Endothelial cell of umbilical vein (primary cell): ENCODE measurements around the gene TRMT44. TPM values are rescaled to one million over a fixed set of nuclear protein-coding genes. Genes with fewer than 3 reads are reported as not detected.

Experiments
- BruUV-seq: library from RNA; stranded (reverse); fragments of 400-500 nt; replicated peaks from 2 replicates; lab custom pipeline; 2021; lab: Mats Ljungman, UMichigan
- CTCF ChIA-PET: fragments of 300-600, 350-600 bp; sonication (Branson Sonifier 250); formaldehyde crosslinking; loops from one replicate; lab custom pipeline; 2021; ENCODE audit warnings: antibody characterized with exemption, inconsistent platforms; lab: Charles Lee
- POLR2A ChIA-PET: fragments of 300-600, 350-600 bp; sonication (Branson Sonifier 250); formaldehyde crosslinking; loops from one replicate; lab custom pipeline; 2021; ENCODE audit warnings: antibody characterized with exemption, inconsistent platforms; lab: Charles Lee
- DNase-seq: peaks from one replicate; pipeline ENCODE4 v3.0.0-alpha.2; 2011; ENCODE audit warnings: low read depth, low spot score
- FAIRE-seq: peaks from 2 replicates; lab custom pipeline; 2011; peaks lifted over from hg19 to GRCh38; lab: Jason Lieb, UNC
- H2AFZ ChIP-seq: 2 replicates; pipeline ENCODE4 v1.6.0; 2012; ENCODE audit warnings: low read depth, low read length, control low read depth, inconsistent platforms
- H3K27ac ChIP-seq: 2 replicates; pipeline ENCODE4 v1.5.1; 2011; ENCODE audit warnings: low read depth, mild to moderate bottlenecking, control low read depth, low read length, moderate library complexity; ENCODE audit not compliant: insufficient read depth
- H3K27me3 ChIP-seq, 2 experiments: 2 replicates each; pipeline versions ENCODE4 v1.6.0 to v1.6.1; 2011; ENCODE audit warnings: low read length in 2 of 2, mixed read lengths in 1 of 2; ENCODE audit not compliant: control insufficient read depth in 2 of 2, insufficient read depth in 2 of 2
- H3K36me3 ChIP-seq, 2 experiments: 2 replicates in 1 of 2; 3 replicates in 1 of 2; pipeline ENCODE4 v1.5.1; 2011; ENCODE audit warnings: low read length in 2 of 2, mild to moderate bottlenecking in 1 of 2, moderate library complexity in 1 of 2; ENCODE audit not compliant: control insufficient read depth in 2 of 2, insufficient read depth in 2 of 2; ENCODE audit errors: extremely low read depth in 1 of 2
- H3K4me1 ChIP-seq: 3 replicates; pipeline ENCODE4 v1.5.1; 2011; ENCODE audit warnings: mild to moderate bottlenecking, low read length; ENCODE audit not compliant: control insufficient read depth, insufficient read depth; ENCODE audit errors: extremely low read depth
- H3K4me2 ChIP-seq: 2 replicates; pipeline ENCODE4 v1.6.1; 2011; ENCODE audit warnings: low read length, control low read depth, mixed read lengths; ENCODE audit not compliant: insufficient read depth
- H3K4me3 ChIP-seq, 3 experiments: fragments of 200-600 bp in 1 of 3; sonication (generic), shearing (Covaris generic) in 1 of 3; replicated peaks in 1 of 3; 2 replicates each; pipeline ENCODE4 v1.5.1; 2011 to 2016; ENCODE audit warnings: control low read depth in 3 of 3, low read length in 3 of 3, mild to moderate bottlenecking in 2 of 3, inconsistent platforms in 1 of 3, low read depth in 1 of 3, moderate library complexity in 1 of 3; ENCODE audit not compliant: insufficient read depth in 1 of 3
- H3K79me2 ChIP-seq: 2 replicates; pipeline ENCODE4 v1.6.0; 2012; ENCODE audit warnings: low read length, inconsistent platforms; ENCODE audit not compliant: control insufficient read depth, insufficient read depth
- H3K9ac ChIP-seq: replicated peaks from 2 replicates; pipeline ENCODE3; 2011; ENCODE audit warnings: low read length, control low read depth; ENCODE audit not compliant: insufficient read depth; ENCODE audit errors: extremely low read depth
- H3K9me1 ChIP-seq: replicated peaks from 3 replicates; pipeline ENCODE4 v1.6.0; 2011; ENCODE audit warnings: mild to moderate bottlenecking, low read length; ENCODE audit not compliant: control insufficient read depth, insufficient read depth; ENCODE audit errors: extremely low read depth
- H3K9me3 ChIP-seq: replicated peaks from 2 replicates; pipeline ENCODE4 v1.5.1; 2012; ENCODE audit warnings: low read length, inconsistent platforms; ENCODE audit not compliant: control insufficient read depth, insufficient read depth
- H4K20me1 ChIP-seq: replicated peaks from 2 replicates; pipeline ENCODE3; 2011; ENCODE audit warnings: mild to moderate bottlenecking, low read length; ENCODE audit not compliant: control insufficient read depth, insufficient read depth; ENCODE audit errors: extremely low read depth
- CTCF ChIP-seq, 2 donors: IDR thresholded peaks; 1 replicate in 1 of 2; 2 replicates in 1 of 2; pipeline ENCODE4 v1.5.1; 2011; ENCODE audit warnings: low read length in 2 of 2, mild to moderate bottlenecking in 2 of 2, moderate library complexity in 2 of 2, control low read depth in 1 of 2, inconsistent platforms in 1 of 2, low read depth in 1 of 2; ENCODE audit not compliant: insufficient read depth in 1 of 2; ENCODE audit errors: extremely low read depth in 1 of 2
- EZH2 ChIP-seq: IDR thresholded peaks from 2 replicates; pipeline ENCODE4 v1.6.1; 2012; ENCODE audit warnings: borderline replicate concordance, low read depth, mild to moderate bottlenecking, moderate library complexity, low read length, inconsistent platforms; ENCODE audit not compliant: severe bottlenecking
- FOS ChIP-seq: IDR thresholded peaks from 2 replicates; pipeline ENCODE4 v1.6.1; 2011; ENCODE audit warnings: mild to moderate bottlenecking, low read length, moderate library complexity, borderline replicate concordance; ENCODE audit not compliant: insufficient read depth
- GATA2 ChIP-seq: IDR thresholded peaks from 2 replicates; pipeline ENCODE4 v1.7.0; 2011; ENCODE audit warnings: low read depth, mild to moderate bottlenecking, moderate library complexity, mixed read lengths, low read length; ENCODE audit not compliant: insufficient read length, insufficient read depth
- JUN ChIP-seq: IDR thresholded peaks from 2 replicates; pipeline ENCODE4 v1.6.1; 2011; ENCODE audit warnings: borderline replicate concordance, low read depth; ENCODE audit not compliant: insufficient read length, insufficient read depth
- MAX ChIP-seq: IDR thresholded peaks from 2 replicates; pipeline ENCODE4 v1.6.1; 2011; ENCODE audit not compliant: insufficient read depth, insufficient read length
- MYC ChIP-seq: IDR thresholded peaks from one replicate; pipeline ENCODE4 v1.6.1; 2011; ENCODE audit warnings: mild to moderate bottlenecking, low read depth, low read length
- POLR2A ChIP-seq: IDR thresholded peaks from 2 replicates; pipeline ENCODE4 v1.6.1; 2012; ENCODE audit warnings: low read depth, mild to moderate bottlenecking, control low read depth, low read length
- POLR2AphosphoS5 ChIP-seq: IDR thresholded peaks from 2 replicates; pipeline ENCODE4 v1.6.1; 2012; ENCODE audit warnings: low read depth, mild to moderate bottlenecking, control low read depth, low read length, moderate library complexity; ENCODE audit not compliant: insufficient read depth
- dilution Hi-C: fragments of 300-500 bp; cut with MboI; formaldehyde crosslinking; loops from one replicate; pipeline ENCODE4 v1.15.0; 2019; ENCODE audit warnings: low sequenced_read_pairs; ENCODE audit not compliant: extremely low pct_ligation_motif_present
- intact Hi-C: fragments of 100-400 bp; cut with micrococcal nuclease; formaldehyde crosslinking; loops from one replicate; pipeline ENCODE4 v1.10.0; 2022
- polyA plus RNA-seq, 4 experiments: library from polyadenylated mRNA; depleted of rRNA in 3 of 4; stranded (reverse) in 3 of 4; unstranded in 1 of 4; fragments of >200 nt; gene quantifications; 2 replicates each; pipeline versions ENCODE4 v1.2.1 to v1.2.3, GENCODE V29; 2011 to 2012; ENCODE audit warnings: missing spikeins in 1 of 4
- total RNA-seq: library from RNA; stranded (reverse); gene quantifications from 2 replicates; pipeline ENCODE4 v1.2.3, GENCODE V29; 2021

The TRMT44 gene
- total and polyA plus RNA-seq, 2 donors (not counting 3 experiments of a cell fraction or from before 2014, with no cell fraction given): 10.4 to 17.3 TPM

- H3K9ac ChIP-seq: peak overlapping the region; percentile 17
- peak; percentile 99 for FAIRE-seq
Measured at GRCh38 chr4:8393593-8394038, 47.0 kb upstream of the TRMT44 start.

More at GRCh38 chr4:8393593-8394038, 47.0 kb upstream of the TRMT44 start:
- no peaks in the 10 kb centered on the region for H3K27me3 ChIP-seq
- H3K4me3 ChIP-seq: no peak overlapping the region
- H3K9me3 ChIP-seq: no peaks in the 10 kb centered on the region
- no peaks in the 10 kb centered on the region for H3K9me1 ChIP-seq
- H3K27ac ChIP-seq: peak overlapping the region; percentile 55
- intact Hi-C loops (loop anchor here (1.0 to 2.0 kb wide), 3 partner anchors 10 to 127 kb away; no protein-coding TSS in a partner anchor), dilution Hi-C loops (no loop called here)
- BruUV-seq: no TSS peak
- H3K36me3 ChIP-seq: no peaks in the 10 kb centered on the region
- peaks cover 30% of the 10 kb centered on the region for H3K4me1 ChIP-seq
- CTCF ChIA-PET: interaction anchor here (0.6 to 5.4 kb wide), 12 partner anchors 9 to 236 kb away, joined by 3 to 45 read pairs (median 4); no protein-coding TSS in a partner anchor
- no peak overlapping the region for H3K4me2 ChIP-seq
- no peaks in the 10 kb centered on the region for H3K79me2 ChIP-seq
- TF ChIP-seq CTCF (IDR thresholded peaks at IDR 0.05; ENCODE audit: extremely low read depth in 1 of 2, insufficient read depth in 1 of 2, low read depth in 1 of 2, low read length in 2 of 2) (peak in 1 of 2 donors; percentile 15), MYC (no peak), POLR2AphosphoS5 (peak; percentile 61), JUN (peak; percentile 73), EZH2 (no peak), GATA2 (no peak), MAX (no peak), FOS (peak; percentile 92), POLR2A (no peak)
- DNase-seq: peak; percentile 98
- H4K20me1 ChIP-seq: no peaks in the 10 kb centered on the region
- no peak overlapping the region for H2AFZ ChIP-seq
- POLR2A ChIA-PET: interaction anchor here (0.7 kb wide), 1 partner anchor 124 kb away, joined by 4 read pairs; the partner anchor contains the start of gene HTRA3
